GM18526 (cell line): Measurements from ENCODE around the gene CEP41.

Experiments used
- POLR2A ChIP-seq: IDR thresholded peaks from 3 replicates; pipeline ENCODE4 v1.6.1; 2011; ENCODE audit not compliant: insufficient read length; ENCODE audit errors: extremely low read depth

CEP41 gene

GRCh38 chr7:130379019-130379418 lies 61.8 kb downstream of the CEP41 start:
- no peak for TF ChIP-seq POLR2A

- no peak for TF ChIP-seq POLR2A
Observed at GRCh38 chr7:130377178-130377577, 63.6 kb downstream of the CEP41 start.

GRCh38 chr7:130374507-130374906 lies 66.3 kb downstream of the CEP41 start:
- no peak for TF ChIP-seq POLR2A

GRCh38 chr7:130372402-130373165 lies 68.2 kb downstream of the CEP41 start:
- no peak for TF ChIP-seq POLR2A

- TF ChIP-seq POLR2A: no peak
Observed at GRCh38 chr7:130371046-130371445, 69.8 kb downstream of the CEP41 start.

- TF ChIP-seq POLR2A: no peak
Observed at GRCh38 chr7:130369831-130370550, 70.8 kb downstream of the CEP41 start.

GRCh38 chr7:130369110-130369711 lies 71.6 kb downstream of the CEP41 start:
- TF ChIP-seq POLR2A: no peak

GRCh38 chr7:130367836-130368746 lies 72.7 kb downstream of the CEP41 start:
- TF ChIP-seq POLR2A: no peak

GRCh38 chr7:130367088-130367755 lies 73.6 kb downstream of the CEP41 start:
- no peak for TF ChIP-seq POLR2A

GRCh38 chr7:130366564-130366963 lies 74.3 kb downstream of the CEP41 start:
- no peak for TF ChIP-seq POLR2A

GRCh38 chr7:130365511-130366441 lies 75.0 kb downstream of the CEP41 start:
- TF ChIP-seq POLR2A: no peak

GRCh38 chr7:130365088-130365487 lies 75.7 kb downstream of the CEP41 start:
- TF ChIP-seq POLR2A: no peak

GRCh38 chr7:130364451-130364850 lies 76.4 kb downstream of the CEP41 start:
- TF ChIP-seq POLR2A: no peak
